DMS153 treated with DMSO at 0.1 percent for 48 hours (cell line): ENCODE data around the gene UBE2M.

Source experiments
- DNase-seq: peaks from one replicate; lab custom pipeline; 2025; ENCODE audit not compliant: unreplicated experiment; lab: John Stamatoyannopoulos, UW

The UBE2M gene

GRCh38 chr19:58555920-58556621, 2.3 kb downstream of the UBE2M start:
- DNase-seq, result no peak

DNA sequence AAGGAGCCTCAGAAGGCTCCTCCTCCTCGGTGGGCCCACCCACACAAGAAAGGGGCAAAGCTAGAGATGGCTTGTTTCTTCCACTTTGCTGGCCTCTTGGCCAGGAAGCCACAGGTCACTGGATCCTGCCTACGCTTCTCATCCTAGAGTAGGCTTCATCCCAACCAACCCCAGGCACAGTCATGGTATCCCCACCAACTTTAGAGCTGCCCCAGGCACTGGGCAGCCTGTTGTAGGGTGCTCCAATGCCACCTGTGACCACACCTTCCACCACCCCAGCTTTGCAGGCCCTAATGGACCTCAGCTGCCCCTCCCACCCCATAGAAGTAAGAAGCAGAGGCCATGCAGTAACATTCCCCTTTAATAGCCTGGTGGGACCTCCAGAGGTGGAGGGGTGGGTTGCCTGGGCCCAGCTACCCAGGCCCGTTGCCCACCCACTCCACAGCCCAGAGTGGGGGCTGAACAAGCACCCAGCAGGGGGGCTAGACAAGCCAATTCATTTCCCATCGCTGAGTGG, 3.0 kb downstream of the UBE2M start:
- DNase-seq, result no peak

GRCh38 chr19:58554494-58555368, 3.7 kb downstream of the UBE2M start, which contains the start of gene CHMP2A:
Gene CHMP2A, minus strand, starts transcription at chr19:58555105. Its CDS starts 893 bp downstream, at chr19:58554212.
- no peak for DNase-seq

DNA sequence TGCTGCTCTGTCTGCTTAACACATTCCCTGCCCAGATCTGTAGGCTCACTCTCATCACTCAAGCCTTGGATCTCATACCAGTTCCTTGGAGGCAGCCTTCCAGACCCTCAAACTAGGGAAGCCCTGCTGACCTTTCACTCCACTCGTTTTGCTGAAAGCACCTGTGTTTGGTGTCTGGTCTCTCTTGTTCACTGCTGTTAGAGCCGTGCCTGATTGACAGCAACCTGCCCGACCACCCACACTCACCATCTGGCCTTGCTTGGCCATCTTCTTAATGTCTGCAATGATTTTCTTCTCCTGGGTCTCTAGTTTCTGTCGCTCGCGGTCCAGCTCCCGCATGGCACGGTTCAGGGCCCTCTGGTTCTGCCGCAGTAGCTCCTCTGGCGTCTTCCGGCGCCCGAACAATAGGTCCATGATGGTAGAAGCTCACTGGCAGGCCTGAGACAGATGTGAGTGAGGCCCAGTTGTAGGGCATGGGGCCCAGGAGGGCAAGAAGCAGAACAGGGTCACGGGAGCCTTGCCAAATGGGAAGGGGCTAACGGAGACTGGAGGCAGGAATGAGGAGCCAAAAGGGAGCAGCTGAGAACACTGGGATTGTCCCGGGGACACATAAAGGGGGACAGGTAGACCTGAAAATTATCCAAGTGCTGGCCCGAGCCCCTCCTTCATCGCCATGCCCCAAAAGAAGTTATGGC, 4.5 kb downstream of the UBE2M start:
- DNase-seq, result no peak

DNA sequence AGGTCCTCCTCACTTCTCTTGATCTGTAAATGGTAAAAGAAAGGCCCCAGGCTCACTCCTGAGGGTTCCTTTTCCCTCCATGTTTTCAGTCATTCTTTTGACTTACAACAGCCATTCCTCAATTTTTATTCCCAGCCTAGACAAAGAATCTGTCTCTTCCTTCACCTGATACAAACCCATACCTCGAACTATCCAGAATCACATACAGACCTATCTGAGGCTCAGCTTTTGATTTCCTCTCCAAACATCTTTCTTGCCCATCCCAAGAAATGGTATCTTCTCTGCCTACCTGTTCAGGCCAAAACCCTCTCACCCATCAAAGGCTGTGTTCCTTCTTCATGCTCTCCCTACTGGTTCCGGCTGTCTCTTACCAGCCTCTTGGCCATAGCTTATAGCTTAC, 5.8 kb downstream of the UBE2M start:
- DNase-seq, result no peak

- DNase-seq, result no peak
These were observed 6.6 kb downstream of the UBE2M start for GRCh38 chr19:58551577-58552471.

DNA sequence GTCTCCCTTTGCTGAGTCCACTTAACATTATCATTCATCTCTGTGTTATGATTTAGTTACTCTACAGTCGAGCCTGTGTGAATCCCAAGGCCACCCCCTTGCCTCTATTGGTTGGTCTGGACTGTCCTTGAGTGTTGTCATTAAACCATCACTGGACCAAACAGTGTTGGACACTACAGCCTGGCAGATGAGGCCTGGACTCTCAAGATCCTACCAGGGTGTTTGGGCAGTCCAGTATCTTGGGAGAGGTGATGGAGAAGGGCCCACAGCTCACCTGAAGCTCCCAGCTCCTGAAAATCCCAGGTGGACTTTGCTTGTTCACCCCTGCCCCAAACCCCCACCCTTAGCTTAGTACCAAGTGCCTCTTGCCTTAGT, 7.3 kb downstream of the UBE2M start:
- DNase-seq, result no peak

DNA sequence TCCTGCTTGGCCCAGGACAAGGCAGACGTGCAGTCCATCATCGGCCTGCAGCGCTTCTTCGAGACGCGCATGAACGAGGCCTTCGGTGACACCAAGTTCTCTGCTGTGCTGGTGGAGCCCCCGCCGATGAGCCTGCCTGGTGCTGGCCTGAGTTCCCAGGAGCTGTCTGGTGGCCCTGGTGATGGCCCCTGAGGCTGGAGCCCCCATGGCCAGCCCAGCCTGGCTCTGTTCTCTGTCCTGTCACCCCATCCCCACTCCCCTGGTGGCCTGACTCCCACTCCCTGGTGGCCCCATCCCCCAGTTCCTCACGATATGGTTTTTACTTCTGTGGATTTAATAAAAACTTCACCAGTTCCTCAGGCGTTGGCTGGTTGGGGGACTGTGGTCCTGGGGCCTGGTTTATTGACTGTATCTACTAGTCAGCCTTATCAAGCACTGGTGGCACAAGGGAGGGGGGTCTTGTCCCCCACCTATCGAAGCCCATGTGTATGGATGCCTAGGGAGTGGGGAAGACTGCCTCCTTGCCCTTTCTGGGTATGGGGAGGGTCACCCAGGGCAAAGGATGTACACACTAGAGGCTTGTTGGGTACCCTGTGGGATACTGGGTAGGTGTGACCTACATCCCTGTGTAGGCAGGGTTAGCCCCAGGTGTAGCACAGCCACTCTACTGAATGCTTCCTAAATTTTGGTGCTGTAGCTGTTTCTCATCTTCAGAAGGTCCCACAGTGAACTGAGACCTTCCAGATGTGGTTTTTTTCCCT, 7.9 kb downstream of the UBE2M start:
- DNase-seq, result no peak

GRCh38 chr19:58549664-58550361, 8.6 kb downstream of the UBE2M start:
- no peak for DNase-seq

GRCh38 chr19:58548859-58549663, 9.3 kb downstream of the UBE2M start:
- no peak for DNase-seq

DNA sequence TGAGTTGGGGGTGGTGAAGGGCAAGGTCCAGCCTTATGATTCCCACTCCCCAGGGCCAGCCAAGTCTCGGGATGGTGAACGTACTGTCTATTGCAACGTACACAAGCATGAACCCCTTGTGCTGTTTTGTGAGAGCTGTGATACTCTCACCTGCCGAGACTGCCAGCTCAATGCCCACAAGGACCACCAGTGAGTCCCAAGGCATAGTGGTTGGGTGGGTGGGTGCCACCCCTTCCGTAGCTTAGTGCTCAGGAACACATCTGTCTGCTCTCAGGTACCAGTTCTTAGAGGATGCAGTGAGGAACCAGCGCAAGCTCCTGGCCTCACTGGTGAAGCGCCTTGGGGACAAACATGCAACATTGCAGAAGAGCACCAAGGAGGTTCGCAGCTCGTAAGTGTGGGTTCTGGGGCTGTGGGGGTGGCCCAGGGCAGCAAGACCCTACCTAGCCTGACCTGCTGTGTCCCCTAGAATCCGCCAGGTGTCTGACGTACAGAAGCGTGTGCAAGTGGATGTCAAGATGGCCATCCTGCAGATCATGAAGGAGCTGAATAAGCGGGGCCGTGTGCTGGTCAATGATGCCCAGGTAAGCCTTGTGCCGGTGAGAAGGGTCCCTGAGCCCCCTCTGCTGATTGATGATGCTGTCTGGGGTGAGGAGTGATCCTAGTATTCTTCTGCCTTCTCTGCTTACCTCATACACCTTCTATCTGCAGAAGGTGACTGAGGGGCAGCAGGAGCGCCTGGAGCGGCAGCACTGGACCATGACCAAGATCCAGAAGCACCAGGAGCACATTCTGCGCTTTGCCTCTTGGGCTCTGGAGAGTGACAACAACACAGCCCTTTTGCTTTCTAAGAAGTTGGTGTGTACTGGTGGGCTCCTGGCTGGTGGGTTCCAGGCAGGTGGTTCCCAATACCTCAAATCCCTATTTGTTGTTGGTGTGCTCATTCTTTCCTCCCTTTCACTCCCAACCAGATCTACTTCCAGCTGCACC, 10.8 kb downstream of the UBE2M start:
- DNase-seq, result no peak

- no peak for DNase-seq
These were observed 12.3 kb downstream of the UBE2M start for GRCh38 chr19:58546019-58546530.

- DNase-seq, result no peak
These were observed 13.0 kb downstream of the UBE2M start for GRCh38 chr19:58545286-58546018.

GRCh38 chr19:58544591-58545285, 13.7 kb downstream of the UBE2M start:
- DNase-seq, result no peak

GRCh38 chr19:58543826-58544590, 14.4 kb downstream of the UBE2M start, which contains the start of gene TRIM28:
Gene TRIM28, plus strand, starts transcription at chr19:58544064. Its CDS starts 694 bp downstream, at chr19:58544758.
- no peak for DNase-seq
